ENCODE measurements around the gene TCAF1. TPM values are rescaled to one million over a fixed set of nuclear protein-coding genes. Genes with fewer than 3 reads are reported as not detected.
A peak's percentile ranks its signal among the peaks of the same experiment; 100 is the strongest.

The TCAF1 gene
- total and polyA plus RNA-seq, 2 donors (not counting 3 experiments of a cell fraction or from before 2014, with no cell fraction given), result 29.0 to 48.3 TPM

- no TSS peak for BruUV-seq (replicated peaks)
- no peak for FAIRE-seq
- H2AFZ ChIP-seq (ENCODE audit: low read depth, low read length), result peak overlapping the region; percentile 5
Observed at GRCh38 chr7:143882020-143882603, 19.9 kb downstream of the TCAF1 start.

More at GRCh38 chr7:143882020-143882603, 19.9 kb downstream of the TCAF1 start:
- no peaks in the 10 kb centered on the region for H3K9me3 ChIP-seq (replicated peaks; ENCODE audit: control insufficient read depth, insufficient read depth, low read length)
- peak overlapping the region in 2 of 3 experiments; percentile 34 to 67 for H3K4me3 ChIP-seq (replicated peaks in 1 of 3; ENCODE audit: insufficient read depth in 1 of 3, low read depth in 1 of 3, low read length in 3 of 3)
- TF ChIP-seq POLR2A (IDR thresholded peaks at IDR 0.05; ENCODE audit: low read depth, low read length) (no peak), EZH2 (IDR thresholded peaks at IDR 0.05; ENCODE audit: borderline replicate concordance, low read depth, low read length, severe bottlenecking) (no peak), FOS (IDR thresholded peaks at IDR 0.05; ENCODE audit: borderline replicate concordance, insufficient read depth, low read length) (no peak), MAX (IDR thresholded peaks at IDR 0.05; ENCODE audit: insufficient read depth, insufficient read length) (no peak), JUN (IDR thresholded peaks at IDR 0.05; ENCODE audit: borderline replicate concordance, insufficient read depth, insufficient read length, low read depth) (no peak), CTCF (IDR thresholded peaks at IDR 0.05; ENCODE audit: extremely low read depth in 1 of 2, insufficient read depth in 1 of 2, low read depth in 1 of 2, low read length in 2 of 2) (no peak), GATA2 (IDR thresholded peaks at IDR 0.05; ENCODE audit: insufficient read depth, insufficient read length, low read depth, low read length) (no peak), POLR2AphosphoS5 (IDR thresholded peaks at IDR 0.05; ENCODE audit: insufficient read depth, low read depth, low read length) (no peak), MYC (IDR thresholded peaks at IDR 0.05; ENCODE audit: low read depth, low read length) (no peak)
- CTCF ChIA-PET, result interaction anchor here (0.6 to 3.7 kb wide), 4 partner anchors 10 to 460 kb away, joined by 3 to 33 read pairs (median 7); partner anchors contain the start of gene TCAF1
- DNase-seq (ENCODE audit: low read depth, low spot score), result peak; percentile 26
- no peak overlapping the region for H3K27ac ChIP-seq (ENCODE audit: insufficient read depth, low read depth, low read length)
- H3K79me2 ChIP-seq (ENCODE audit: control insufficient read depth, insufficient read depth, low read length), result no peaks in the 10 kb centered on the region
- POLR2A ChIA-PET, result interaction anchor here (1.0 to 1.2 kb wide), 2 partner anchors 11 to 20 kb away, joined by 4 read pairs; partner anchors contain the start of gene TCAF1
- no peaks in the 10 kb centered on the region for H3K9me1 ChIP-seq (replicated peaks; ENCODE audit: control insufficient read depth, extremely low read depth, insufficient read depth, low read length)
- intact Hi-C loops (cut with micrococcal nuclease), result loop anchor here (1.0 kb wide), 1 partner anchor 18 kb away; no protein-coding TSS in a partner anchor
- H4K20me1 ChIP-seq (replicated peaks; ENCODE audit: control insufficient read depth, extremely low read depth, insufficient read depth, low read length), result no peaks in the 10 kb centered on the region
- dilution Hi-C loops (cut with MboI; ENCODE audit: extremely low pct_ligation_motif_present, low sequenced_read_pairs), result no loop called here
- H3K27me3 ChIP-seq (ENCODE audit: control insufficient read depth in 2 of 2, insufficient read depth in 2 of 2, low read length in 2 of 2), result no peaks in the 10 kb centered on the region
- H3K4me1 ChIP-seq (ENCODE audit: control insufficient read depth, extremely low read depth, insufficient read depth, low read length), result peaks cover 9% of the 10 kb centered on the region
- peak overlapping the region; percentile 44 for H3K9ac ChIP-seq (replicated peaks; ENCODE audit: extremely low read depth, insufficient read depth, low read length)
- H3K4me2 ChIP-seq (ENCODE audit: insufficient read depth, low read length), result peak overlapping the region; percentile 25
- no peaks in the 10 kb centered on the region for H3K36me3 ChIP-seq (ENCODE audit: control insufficient read depth in 2 of 2, extremely low read depth in 1 of 2, insufficient read depth in 2 of 2, low read length in 2 of 2)
